ENCODE measurements around the gene FGF13.

The FGF13 gene

GRCh38 chrX:138711399-138712347 is at the start of gene FGF13:
Gene FGF13, minus strand, starts transcription at chrX:138711717. Its CDS starts 714 bp downstream, at chrX:138711003.
- DNase-seq: no peak

- no peak for DNase-seq
These were observed 47.9 kb upstream of the FGF13 start for GRCh38 chrX:138759217-138759943.

GRCh38 chrX:138756234-138756633 is 44.7 kb upstream of the FGF13 start:
- no peak for DNase-seq

- DNase-seq: no peak
These were observed 43.3 kb upstream of the FGF13 start for GRCh38 chrX:138754861-138755260.

- no peak for DNase-seq
These were observed 37.0 kb upstream of the FGF13 start for GRCh38 chrX:138748480-138748879.

GRCh38 chrX:138745196-138745595 is 33.7 kb upstream of the FGF13 start:
- DNase-seq: no peak

- DNase-seq: no peak
These were observed 30.7 kb upstream of the FGF13 start for GRCh38 chrX:138742217-138742616.

- DNase-seq: no peak
These were observed 28.8 kb upstream of the FGF13 start for GRCh38 chrX:138740341-138740740.

GRCh38 chrX:138723301-138723700 is 11.8 kb upstream of the FGF13 start:
- no peak for DNase-seq

- no peak for DNase-seq
These were observed 7.9 kb upstream of the FGF13 start for GRCh38 chrX:138719396-138719795.

- no peak for DNase-seq
These were observed 7.4 kb upstream of the FGF13 start for GRCh38 chrX:138718941-138719340.

- no peak for DNase-seq
These were observed 613 bp downstream of the FGF13 start for GRCh38 chrX:138710866-138711341.

GRCh38 chrX:138709886-138710791 is 1.4 kb downstream of the FGF13 start:
- no peak for DNase-seq

GRCh38 chrX:138708268-138708667 is 3.2 kb downstream of the FGF13 start:
- no peak for DNase-seq

GRCh38 chrX:138704596-138704995 is 6.9 kb downstream of the FGF13 start:
- no peak for DNase-seq

- no peak for DNase-seq
These were observed 7.4 kb downstream of the FGF13 start for GRCh38 chrX:138704101-138704500.

GRCh38 chrX:138692591-138692990 is 18.9 kb downstream of the FGF13 start:
- no peak for DNase-seq

- no peak for DNase-seq
These were observed 20.3 kb downstream of the FGF13 start for GRCh38 chrX:138691186-138691585.

- no peak for DNase-seq
These were observed 20.9 kb downstream of the FGF13 start for GRCh38 chrX:138690591-138690990.

- DNase-seq: no peak
These were observed 27.9 kb downstream of the FGF13 start for GRCh38 chrX:138683600-138683999.

- no peak for DNase-seq
These were observed 41.8 kb downstream of the FGF13 start for GRCh38 chrX:138669693-138670092.

GRCh38 chrX:138664466-138664865 is 47.1 kb downstream of the FGF13 start:
- no peak for DNase-seq

- DNase-seq: no peak
These were observed 47.5 kb downstream of the FGF13 start for GRCh38 chrX:138664016-138664415.
